SH-SY5Y (cell line): ENCODE results near the gene PFKP.

Source experiments
- GATA2 ChIP-seq: IDR thresholded peaks from 2 replicates; pipeline ENCODE4 v1.6.1; 2011; ENCODE audit warnings: mild to moderate bottlenecking, low read depth, low read length
- GATA3 ChIP-seq: IDR thresholded peaks from 2 replicates; pipeline ENCODE4 v1.6.1; 2011; ENCODE audit warnings: low read depth, mild to moderate bottlenecking, low read length, moderate library complexity

The PFKP gene

GRCh38 chr10:3091921-3092320 is 24.6 kb downstream of the PFKP start:
- TF ChIP-seq GATA2, result no peak
- no peak for TF ChIP-seq GATA3

- no peak for TF ChIP-seq GATA3
- no peak for TF ChIP-seq GATA2
Observed at GRCh38 chr10:3093996-3094395, 26.6 kb downstream of the PFKP start.

GRCh38 chr10:3094609-3095036 is 27.3 kb downstream of the PFKP start:
- TF ChIP-seq GATA3 (no peak), GATA2 (no peak)

- TF ChIP-seq GATA3 (no peak), GATA2 (no peak)
Observed at GRCh38 chr10:3095373-3096139, 28.2 kb downstream of the PFKP start.

GRCh38 chr10:3096149-3096548 is 28.8 kb downstream of the PFKP start:
- no peak for TF ChIP-seq GATA3
- no peak for TF ChIP-seq GATA2

- no peak for TF ChIP-seq GATA3
- no peak for TF ChIP-seq GATA2
Observed at GRCh38 chr10:3097160-3097559, 29.8 kb downstream of the PFKP start.

- TF ChIP-seq GATA2, result no peak
- TF ChIP-seq GATA3, result no peak
Observed at GRCh38 chr10:3098689-3099088, 31.3 kb downstream of the PFKP start.

GRCh38 chr10:3099291-3100092 is 32.1 kb downstream of the PFKP start:
- no peak for TF ChIP-seq GATA2
- no peak for TF ChIP-seq GATA3

GRCh38 chr10:3100093-3100792 is 32.9 kb downstream of the PFKP start:
- TF ChIP-seq GATA3, result no peak

GRCh38 chr10:3100856-3101640 is 33.7 kb downstream of the PFKP start:
- TF ChIP-seq GATA2 (no peak), GATA3 (no peak)

- no peak for TF ChIP-seq GATA2
- no peak for TF ChIP-seq GATA3
Observed at GRCh38 chr10:3102720-3103427, 35.5 kb downstream of the PFKP start.

GRCh38 chr10:3103646-3104045 is 36.3 kb downstream of the PFKP start:
- TF ChIP-seq GATA2 (no peak), GATA3 (no peak)

GRCh38 chr10:3104251-3104918 is 37.0 kb downstream of the PFKP start:
- TF ChIP-seq GATA3, result no peak
- no peak for TF ChIP-seq GATA2
